Transverse colon (tissue), 4 donors: ENCODE measurements around the gene HDHD3.

Experiments used
- POLR2AphosphoS5 ChIP-seq, 3 donors: sonication (generic); formaldehyde crosslinking; IDR thresholded peaks; one replicate each; pipeline ENCODE4 v1.6.1; 2016; ENCODE audit warnings: antibody characterized with exemption in 3 of 3
- TF ChIP-seq, protein P1 (sequence below), 5 experiments: fragments of 200-600 bp in 3 of 5; fragments of 450-650 bp in 2 of 5; sonication (generic) in 3 of 5; IDR thresholded peaks; 1 replicate in 2 of 5; 2 replicates in 3 of 5; pipeline ENCODE4 v1.5.1; 2016 to 2017; ENCODE audit warnings: antibody characterized with exemption in 5 of 5, inconsistent platforms in 3 of 5, mild to moderate bottlenecking in 2 of 5, moderate library complexity in 1 of 5

DNA sequence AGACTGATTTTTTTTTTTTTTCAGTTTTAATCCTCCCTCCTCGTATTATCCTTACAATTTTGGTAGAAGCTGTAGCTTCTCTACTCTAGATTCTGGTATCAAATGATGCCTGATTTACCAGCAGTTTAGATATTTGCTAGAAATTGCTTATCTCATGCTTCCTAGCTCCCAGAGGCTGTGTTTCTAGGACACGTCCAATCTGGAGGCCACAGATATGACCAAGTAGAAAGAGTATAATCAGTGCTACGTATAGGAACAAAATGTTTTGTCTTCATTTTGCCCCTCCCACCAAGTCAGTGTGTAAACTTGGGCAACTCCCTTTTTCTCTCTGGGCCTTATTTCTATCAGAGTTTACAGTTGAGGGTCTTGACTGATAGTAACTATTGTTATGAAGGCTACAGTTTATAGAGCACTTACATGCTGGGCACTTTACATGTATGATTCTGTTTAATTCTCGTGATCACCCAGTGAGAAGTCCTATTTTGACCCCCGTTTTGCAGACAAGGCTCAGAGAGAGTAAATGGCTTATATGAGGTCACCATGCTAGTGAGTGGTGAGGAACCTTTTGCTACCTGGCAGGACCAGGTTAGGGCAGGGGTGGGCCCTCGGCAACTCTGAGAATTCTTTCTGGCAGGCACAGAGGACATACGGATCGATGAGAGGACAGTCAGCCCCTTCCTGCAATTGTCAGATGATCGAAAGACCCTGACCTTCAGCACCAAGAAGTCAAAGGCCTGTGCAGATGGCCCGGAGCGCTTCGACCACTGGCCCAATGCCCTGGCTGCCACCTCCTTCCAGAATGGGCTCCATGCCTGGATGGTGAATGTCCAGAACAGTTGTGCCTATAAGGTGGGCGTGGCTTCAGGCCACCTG, 7.6 kb downstream of the HDHD3 start:
- no peak for TF ChIP-seq POLR2AphosphoS5 (IDR thresholded peaks at IDR 0.05)
- TF ChIP-seq, protein P1, sequence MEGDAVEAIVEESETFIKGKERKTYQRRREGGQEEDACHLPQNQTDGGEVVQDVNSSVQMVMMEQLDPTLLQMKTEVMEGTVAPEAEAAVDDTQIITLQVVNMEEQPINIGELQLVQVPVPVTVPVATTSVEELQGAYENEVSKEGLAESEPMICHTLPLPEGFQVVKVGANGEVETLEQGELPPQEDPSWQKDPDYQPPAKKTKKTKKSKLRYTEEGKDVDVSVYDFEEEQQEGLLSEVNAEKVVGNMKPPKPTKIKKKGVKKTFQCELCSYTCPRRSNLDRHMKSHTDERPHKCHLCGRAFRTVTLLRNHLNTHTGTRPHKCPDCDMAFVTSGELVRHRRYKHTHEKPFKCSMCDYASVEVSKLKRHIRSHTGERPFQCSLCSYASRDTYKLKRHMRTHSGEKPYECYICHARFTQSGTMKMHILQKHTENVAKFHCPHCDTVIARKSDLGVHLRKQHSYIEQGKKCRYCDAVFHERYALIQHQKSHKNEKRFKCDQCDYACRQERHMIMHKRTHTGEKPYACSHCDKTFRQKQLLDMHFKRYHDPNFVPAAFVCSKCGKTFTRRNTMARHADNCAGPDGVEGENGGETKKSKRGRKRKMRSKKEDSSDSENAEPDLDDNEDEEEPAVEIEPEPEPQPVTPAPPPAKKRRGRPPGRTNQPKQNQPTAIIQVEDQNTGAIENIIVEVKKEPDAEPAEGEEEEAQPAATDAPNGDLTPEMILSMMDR (IDR thresholded peaks at IDR 0.05): no peak
